ENCODE measurements around the gene WDR26.
"Not testable (repeated sequence)": the region's sequence is repeated elsewhere in the genome, so short reads cannot be mapped to it uniquely, and the experiment has no call there.

WDR26 gene

GRCh38 chr1:224433701-224434672 lies 610 bp downstream of the WDR26 start:
- no peak for DNase-seq

DNA sequence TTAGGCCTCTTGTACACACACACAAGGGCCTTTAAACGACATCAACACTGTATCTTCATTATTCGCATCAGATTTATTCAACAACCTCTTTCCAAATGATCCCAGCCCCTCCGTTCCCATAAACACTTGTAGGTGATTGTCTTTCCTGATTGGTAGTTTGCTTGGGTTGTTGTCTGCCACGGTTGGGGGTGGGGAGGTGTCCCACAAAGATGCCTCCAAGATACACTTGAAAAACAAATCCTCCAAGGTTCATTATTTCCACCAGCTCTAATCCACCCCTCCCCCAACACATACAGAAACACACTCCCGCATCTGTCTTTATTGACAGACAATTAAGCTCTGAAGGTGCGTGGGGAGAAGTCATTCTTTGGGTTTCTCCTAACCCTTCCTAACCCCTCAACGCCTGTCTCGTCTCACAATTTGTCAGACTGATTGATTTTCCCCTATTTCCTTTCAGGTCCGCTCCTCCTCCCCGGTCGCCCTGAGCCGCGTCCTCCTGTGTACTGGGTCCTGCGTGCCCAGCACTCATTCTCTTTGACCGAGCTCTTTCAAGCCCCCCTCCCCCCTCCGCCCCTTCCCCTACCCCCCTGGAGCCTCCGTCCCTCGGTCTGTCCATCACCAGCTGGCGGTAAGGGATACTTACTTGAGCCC lies 1.4 kb downstream of the WDR26 start:
- DNase-seq = peak; percentile 16

DNA sequence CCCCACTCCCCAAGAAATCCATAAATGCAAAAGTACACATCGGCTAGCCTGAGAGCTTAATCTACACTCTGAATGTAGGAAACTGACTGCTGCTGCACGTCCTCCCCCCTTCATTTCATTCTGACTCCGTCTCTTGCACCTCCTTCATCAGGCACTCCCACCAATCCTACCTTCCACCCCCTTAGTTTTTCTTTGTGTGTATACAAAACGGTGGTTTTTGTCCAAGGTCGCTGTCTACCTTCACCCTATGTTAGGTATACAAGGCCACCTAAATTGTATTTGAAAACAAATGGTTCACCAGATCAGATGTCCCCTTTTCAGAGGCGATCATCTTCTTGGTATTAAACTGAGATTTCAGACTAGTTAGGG lies 1.9 kb downstream of the WDR26 start:
- no peak for DNase-seq

GRCh38 chr1:224432146-224432545 lies 2.5 kb downstream of the WDR26 start:
- no peak for DNase-seq

- no peak for DNase-seq
Observed at GRCh38 chr1:224431726-224432125, 2.9 kb downstream of the WDR26 start.

- DNase-seq = no peak
Observed at GRCh38 chr1:224430511-224431113, 4.0 kb downstream of the WDR26 start.

- DNase-seq = no peak
Observed at GRCh38 chr1:224429616-224430326, 4.8 kb downstream of the WDR26 start.

GRCh38 chr1:224428713-224429112 lies 5.9 kb downstream of the WDR26 start:
- DNase-seq = not testable (repeated sequence)

DNA sequence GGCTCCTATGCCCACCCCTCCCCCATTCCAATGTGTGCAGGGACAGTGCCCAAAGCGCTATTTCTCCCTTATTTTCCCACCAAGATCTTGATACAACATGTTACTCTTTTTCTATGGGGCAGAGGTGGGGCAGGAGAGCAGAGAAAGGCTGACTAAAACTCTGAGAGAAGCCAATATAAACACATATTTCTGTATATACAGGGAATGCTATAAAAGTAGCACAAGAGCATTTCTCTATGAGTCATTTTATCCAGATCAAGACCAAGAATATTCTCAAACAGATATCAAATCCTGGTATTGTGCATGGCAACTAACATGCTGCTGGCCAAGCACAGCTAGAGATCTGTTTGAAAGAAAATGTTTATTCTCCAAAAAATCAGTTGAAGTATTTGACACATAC lies 7.3 kb downstream of the WDR26 start:
- DNase-seq = no peak

DNA sequence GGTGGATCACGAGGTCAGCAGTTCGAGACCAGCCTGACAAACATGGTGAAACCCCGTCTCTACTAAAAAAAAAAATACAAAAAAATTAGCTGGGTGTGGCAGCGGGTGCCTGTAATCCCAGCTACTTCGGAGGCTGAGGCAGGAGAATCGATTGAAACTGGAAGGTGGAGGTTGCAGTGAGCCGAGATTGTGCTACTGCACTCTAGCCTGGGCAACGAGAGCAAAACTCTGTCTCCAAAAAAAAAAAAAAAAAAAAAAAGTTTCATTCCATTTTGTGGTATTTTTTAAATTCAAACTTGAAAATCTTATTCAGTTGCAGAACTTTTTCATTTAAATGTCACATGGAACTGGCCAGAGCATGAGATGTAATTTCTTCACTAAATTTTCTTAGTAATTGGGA lies 7.7 kb downstream of the WDR26 start:
- DNase-seq = not testable (repeated sequence)

GRCh38 chr1:224425279-224425884 lies 9.2 kb downstream of the WDR26 start:
- DNase-seq = no peak

GRCh38 chr1:224420106-224420505 lies 14.5 kb downstream of the WDR26 start:
- DNase-seq = no peak

DNA sequence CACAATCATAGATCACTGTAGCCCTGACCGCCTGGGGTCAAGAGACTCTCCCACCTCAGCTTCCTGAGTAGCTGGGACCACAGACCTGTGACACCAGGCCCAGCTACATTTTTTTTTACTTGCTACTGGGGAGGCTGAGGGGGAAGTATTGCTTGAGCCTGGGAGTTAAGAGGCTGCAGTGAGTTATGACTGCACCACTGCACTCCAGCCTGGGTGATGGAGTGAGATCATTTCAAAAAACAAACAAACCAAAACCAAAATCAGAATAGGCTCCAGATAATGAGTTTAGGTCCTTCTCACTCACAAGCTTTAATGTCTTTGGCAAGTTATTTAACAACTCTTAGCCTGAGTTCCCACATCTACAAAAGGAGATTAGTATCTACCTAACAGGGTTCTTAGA lies 22.8 kb downstream of the WDR26 start:
- no peak for DNase-seq

DNA sequence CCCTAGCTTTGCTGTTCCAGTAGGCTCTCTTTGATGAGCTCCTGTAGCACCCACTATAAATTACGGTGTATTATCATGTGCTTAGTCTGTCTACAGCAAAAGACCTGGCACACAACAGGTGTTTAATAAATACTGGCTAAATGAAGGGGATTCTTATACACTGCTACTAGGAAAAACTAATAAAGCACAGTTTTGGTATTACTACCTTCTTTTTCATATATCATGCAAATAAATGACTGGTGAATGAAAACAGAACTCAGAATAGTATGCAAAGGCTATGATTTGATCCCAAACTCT lies 26.4 kb downstream of the WDR26 start:
- DNase-seq = no peak

GRCh38 chr1:224407571-224408293 lies 26.9 kb downstream of the WDR26 start:
- DNase-seq = no peak

GRCh38 chr1:224406216-224406615 lies 28.4 kb downstream of the WDR26 start:
- no peak for DNase-seq

GRCh38 chr1:224405604-224405970 lies 29.0 kb downstream of the WDR26 start:
- DNase-seq = no peak

DNA sequence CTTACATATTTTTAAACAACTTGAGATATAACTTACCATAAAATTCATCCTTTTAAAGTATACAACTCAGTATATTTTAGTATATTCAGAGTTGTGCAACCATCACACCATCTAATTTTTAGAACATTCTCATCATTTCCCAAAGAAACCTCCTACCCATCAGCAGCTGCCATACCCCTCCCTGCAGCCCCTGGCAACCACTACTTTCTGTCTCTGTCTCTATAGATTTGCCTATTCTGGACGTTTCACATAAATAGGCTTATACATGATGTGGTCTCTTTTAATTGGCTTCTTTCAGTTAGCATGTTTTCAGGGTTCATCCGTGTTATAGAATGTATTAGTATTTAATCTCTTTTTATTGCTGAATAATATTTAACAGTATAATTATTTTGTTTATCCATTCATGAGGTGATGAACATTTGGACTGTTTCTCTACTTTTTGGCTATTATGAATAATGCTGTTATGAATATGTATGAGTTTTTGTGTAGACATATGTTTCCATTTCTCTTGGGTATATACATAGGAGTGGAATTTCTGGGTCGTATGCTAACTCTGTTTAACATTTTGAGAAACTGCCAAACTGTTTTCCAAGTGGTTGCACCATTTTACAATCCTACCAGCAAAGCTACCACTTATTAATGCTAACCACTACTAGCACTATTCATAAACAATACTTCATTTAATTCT lies 29.5 kb downstream of the WDR26 start:
- no peak for DNase-seq

DNA sequence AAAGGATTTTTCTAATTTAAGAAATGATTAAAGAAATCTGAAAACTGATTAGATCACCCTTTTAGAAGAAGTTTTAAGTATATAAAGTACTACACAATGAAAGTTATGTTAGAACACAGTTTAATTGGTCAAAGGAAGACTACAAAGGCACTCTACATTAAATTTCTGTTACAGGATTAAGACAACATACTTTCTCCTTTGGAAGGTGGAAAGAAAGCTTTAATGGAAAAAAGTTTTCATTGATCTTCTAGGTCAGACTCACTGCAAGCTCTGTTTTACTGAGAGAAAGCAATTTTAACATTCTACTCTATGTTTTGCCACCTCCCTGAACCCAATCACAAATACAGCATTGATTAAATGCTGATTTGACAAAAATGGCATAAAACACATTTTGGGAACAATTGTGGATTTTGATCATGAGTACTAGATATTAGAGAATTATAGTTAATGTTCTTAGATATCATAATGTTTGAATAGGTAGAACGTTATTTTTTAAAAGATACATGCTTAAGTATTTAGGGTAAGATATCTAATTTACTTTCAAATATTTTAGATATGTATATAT lies 32.0 kb downstream of the WDR26 start:
- DNase-seq = no peak

- DNase-seq = peak; percentile 45
Observed at GRCh38 chr1:224399887-224400286, 34.7 kb downstream of the WDR26 start.

DNA sequence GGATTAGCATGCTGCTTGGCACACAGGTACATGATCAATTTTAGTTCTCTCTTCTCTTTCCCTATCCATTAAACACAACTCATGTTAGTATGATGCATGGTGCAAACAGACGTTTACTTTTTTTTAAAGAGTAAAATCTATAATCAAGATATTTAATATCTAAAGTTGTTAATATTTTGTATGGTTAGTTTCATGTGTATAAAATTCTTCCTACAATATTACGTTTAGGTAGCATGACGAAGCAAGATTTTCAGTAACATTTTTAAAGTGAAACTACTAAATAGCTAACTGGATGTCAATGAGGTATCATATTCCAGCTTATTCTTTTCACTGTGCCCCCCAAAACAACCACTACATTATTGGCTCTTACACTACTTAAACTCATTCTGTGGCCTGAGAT lies 41.3 kb downstream of the WDR26 start:
- no peak for DNase-seq

Data from NCI-H1105 (cell line).